OCI-LY1 (cell line): Measurements from ENCODE around the gene FTCD.

ENCODE experiments used
- H2AFZ ChIP-seq: fragments of 200-600 bp; sonication (generic), shearing (Covaris generic); 2 replicates; pipeline ENCODE4 v1.6.0; 2014; ENCODE audit warnings: antibody characterized with exemption, mild to moderate bottlenecking, low read length
- H3F3A ChIP-seq: fragments of 200-600 bp; sonication (generic), shearing (Covaris generic); 2 replicates; pipeline ENCODE4 v1.6.0; 2014; ENCODE audit warnings: mild to moderate bottlenecking, antibody characterized with exemption, low read length, moderate library complexity; ENCODE audit not compliant: insufficient read depth
- H3K27ac ChIP-seq: fragments of 200-600 bp; sonication (generic); 2 replicates; pipeline ENCODE4 v1.5.1; 2014; ENCODE audit warnings: low read length, mixed run types, mild to moderate bottlenecking, low read depth; ENCODE audit not compliant: poor library complexity, severe bottlenecking
- H3K27me3 ChIP-seq: fragments of 200-600 bp; sonication (generic); 2 replicates; pipeline ENCODE4 v1.6.0; 2014; ENCODE audit warnings: antibody characterized with exemption, mild to moderate bottlenecking, low read length, moderate library complexity; ENCODE audit not compliant: insufficient read depth
- H3K36me3 ChIP-seq: fragments of 200-600 bp; sonication (generic); 2 replicates; pipeline ENCODE4 v1.6.1; 2014; ENCODE audit warnings: mild to moderate bottlenecking, antibody characterized with exemption, low read length, moderate library complexity, mixed read lengths; ENCODE audit not compliant: insufficient read depth
- H3K4me1 ChIP-seq: fragments of 200-600 bp; sonication (generic); 2 replicates; pipeline ENCODE4 v1.5.1; 2014; ENCODE audit warnings: mild to moderate bottlenecking, low read length, moderate library complexity; ENCODE audit not compliant: insufficient read depth, severe bottlenecking
- H3K4me2 ChIP-seq: fragments of 200-600 bp; sonication (generic), shearing (Covaris generic); 2 replicates; pipeline ENCODE4 v1.6.1; 2014; ENCODE audit warnings: low read length
- H3K4me3 ChIP-seq: fragments of 200-600 bp; sonication (generic); 2 replicates; pipeline ENCODE4 v1.5.1; 2014; ENCODE audit warnings: low read length, low read depth, mild to moderate bottlenecking, mixed read lengths; ENCODE audit not compliant: poor library complexity, severe bottlenecking
- H3K79me2 ChIP-seq: fragments of 200-600 bp; shearing (Covaris generic); 2 replicates; pipeline ENCODE4 v1.6.1; 2016; ENCODE audit warnings: mixed run types, low read length, mixed read lengths; ENCODE audit not compliant: insufficient read depth
- H3K9ac ChIP-seq: fragments of 200-600 bp; sonication (generic), shearing (Covaris generic); 2 replicates; pipeline ENCODE4 v1.6.1; 2014; ENCODE audit warnings: mild to moderate bottlenecking, low read length, mixed read lengths
- H3K9me2 ChIP-seq: fragments of 200-600 bp; sonication (generic), shearing (Covaris generic); 2 replicates; pipeline ENCODE4 v1.6.1; 2014; ENCODE audit warnings: low read depth, mild to moderate bottlenecking, low read length, mixed read lengths
- H3K9me3 ChIP-seq: fragments of 200-600 bp; shearing (Covaris generic); 2 replicates; pipeline ENCODE4 v1.6.1; 2014; ENCODE audit warnings: low read length, mixed read lengths
- H4K20me1 ChIP-seq: fragments of 200-600 bp; sonication (generic), shearing (Covaris generic); 2 replicates; pipeline ENCODE4 v1.6.0; 2016; ENCODE audit warnings: mild to moderate bottlenecking, low read length; ENCODE audit not compliant: insufficient read depth
- CTCF ChIP-seq: fragments of 200-600 bp; sonication (generic), shearing (Covaris generic); IDR thresholded peaks from 2 replicates; pipeline ENCODE4 v1.5.1; 2017; ENCODE audit warnings: mild to moderate bottlenecking, antibody characterized with exemption, low read length, moderate library complexity, mixed read lengths
- EZH2 ChIP-seq: fragments of 200-600 bp; sonication (generic), shearing (Covaris generic); IDR thresholded peaks from 2 replicates; pipeline ENCODE4 v1.8.0; 2017; ENCODE audit warnings: borderline replicate concordance, mixed run types, mild to moderate bottlenecking, antibody characterized with exemption, low read length, moderate library complexity, mixed read lengths

FTCD gene

DNA sequence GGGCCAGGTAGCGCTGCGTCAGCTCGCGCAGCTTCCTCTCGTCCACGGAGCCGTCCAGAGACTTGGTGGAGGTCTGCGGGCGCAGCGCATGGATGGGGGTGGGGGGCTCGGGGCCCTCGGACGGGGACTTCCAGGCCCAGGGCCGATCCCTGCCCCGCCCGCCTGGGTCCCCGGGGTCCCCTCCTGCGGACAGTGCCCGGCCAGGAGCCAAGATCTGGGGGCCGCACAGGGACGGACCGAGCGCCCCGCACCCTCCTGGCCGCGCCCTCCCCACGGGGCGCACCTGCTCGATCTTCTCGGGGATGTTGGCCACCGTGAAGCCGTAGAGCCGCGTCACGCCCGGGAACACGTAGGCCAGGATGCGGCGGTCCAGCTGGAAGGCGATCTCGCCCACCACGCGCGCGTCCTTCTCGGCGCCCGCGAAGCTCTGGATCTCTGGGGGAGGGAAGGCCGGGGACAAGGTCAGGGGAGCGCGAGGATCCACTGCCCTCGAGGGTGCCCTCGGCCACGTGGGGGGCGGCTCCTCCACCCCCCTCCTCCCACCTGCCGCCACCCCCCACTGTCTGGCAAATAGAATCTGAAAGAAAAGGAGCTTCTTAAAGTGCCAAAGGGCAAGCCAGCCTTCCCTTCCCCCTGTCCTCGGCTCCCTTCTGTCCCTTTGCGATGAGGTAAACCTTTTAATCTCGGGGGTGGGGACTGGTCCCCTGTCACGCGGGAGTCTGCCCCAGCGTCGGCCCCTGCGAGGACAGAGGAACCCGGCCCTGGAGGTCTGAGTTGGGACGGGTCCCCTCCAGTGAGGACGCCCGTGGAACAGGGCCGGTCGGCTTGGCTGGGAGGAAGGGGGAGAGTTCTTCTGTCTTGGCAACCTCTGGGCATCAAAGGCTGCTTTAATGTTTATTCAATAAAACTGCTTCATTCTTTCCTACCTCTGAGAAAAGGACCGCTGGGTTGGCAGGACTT lies 6.5 kb upstream of the FTCD start:
- Histone ChIP-seq H3F3A (no peaks in the 10 kb centered on the region), H3K4me2 (no peak overlapping the region), H3K9me2 (no peaks in the 10 kb centered on the region), H2AFZ (no peak overlapping the region), H3K4me1 (no peaks in the 10 kb centered on the region), H3K27me3 (no peaks in the 10 kb centered on the region), H3K27ac (no peak overlapping the region), H3K79me2 (no peaks in the 10 kb centered on the region), H3K36me3 (no peaks in the 10 kb centered on the region), H3K9ac (no peak overlapping the region), H3K4me3 (no peak overlapping the region), H4K20me1 (no peaks in the 10 kb centered on the region), H3K9me3 (no peaks in the 10 kb centered on the region)
- TF ChIP-seq EZH2 (no peak), CTCF (no peak)

- no peak overlapping the region for H3K27ac ChIP-seq
- no peaks in the 10 kb centered on the region for H3K4me1 ChIP-seq
- no peaks in the 10 kb centered on the region for H3K9me2 ChIP-seq
- H3K4me2 ChIP-seq = no peak overlapping the region
- no peaks in the 10 kb centered on the region for H3K27me3 ChIP-seq
- no peak overlapping the region for H3K9ac ChIP-seq
- no peak overlapping the region for H2AFZ ChIP-seq
- H4K20me1 ChIP-seq = no peaks in the 10 kb centered on the region
- no peaks in the 10 kb centered on the region for H3K79me2 ChIP-seq
- H3K9me3 ChIP-seq = no peaks in the 10 kb centered on the region
- no peak overlapping the region for H3K4me3 ChIP-seq
- H3K36me3 ChIP-seq = no peaks in the 10 kb centered on the region
- H3F3A ChIP-seq = no peaks in the 10 kb centered on the region
- TF ChIP-seq EZH2 = no peak
- TF ChIP-seq CTCF = no peak
Measured at GRCh38 chr21:46160907-46161632, 5.7 kb upstream of the FTCD start.

- no peak overlapping the region for H3K27ac ChIP-seq
- H4K20me1 ChIP-seq = no peaks in the 10 kb centered on the region
- no peaks in the 10 kb centered on the region for H3K27me3 ChIP-seq
- no peaks in the 10 kb centered on the region for H3K9me2 ChIP-seq
- H3K4me2 ChIP-seq = no peak overlapping the region
- TF ChIP-seq CTCF (no peak), EZH2 (no peak)
- no peaks in the 10 kb centered on the region for H3K4me1 ChIP-seq
- H3F3A ChIP-seq = no peaks in the 10 kb centered on the region
- no peaks in the 10 kb centered on the region for H3K36me3 ChIP-seq
- no peaks in the 10 kb centered on the region for H3K9me3 ChIP-seq
- H2AFZ ChIP-seq = no peak overlapping the region
- H3K4me3 ChIP-seq = no peak overlapping the region
- H3K9ac ChIP-seq = no peak overlapping the region
- no peaks in the 10 kb centered on the region for H3K79me2 ChIP-seq
Measured at GRCh38 chr21:46160657-46160906, 5.2 kb upstream of the FTCD start.
